A549 (cell line): Measurements from ENCODE around the gene NOXO1.

ENCODE experiments used
- CTCF ChIP-seq: fragments of >200 bp; sonication (Bioruptor Twin); formaldehyde crosslinking; IDR thresholded peaks from 3 replicates; pipeline ENCODE4 v1.5.1; 2016
- EHF ChIP-seq: fragments of 250-450 bp; sonication (Bioruptor Pico); IDR thresholded peaks from 2 replicates; pipeline ENCODE4 v1.5.0; 2020; ENCODE audit warnings: mild to moderate bottlenecking
- EP300 ChIP-seq, 2 experiments: fragments of >200 bp; sonication (Bioruptor Twin); formaldehyde crosslinking; IDR thresholded peaks; 2 replicates in 1 of 2; 3 replicates in 1 of 2; pipeline ENCODE4 v1.6.1; 2016 to 2017
- ESRRA ChIP-seq: fragments of 150-350 bp; IDR thresholded peaks from 2 replicates; pipeline ENCODE4 v1.6.1; 2014; ENCODE audit warnings: mild to moderate bottlenecking, low read length, borderline replicate concordance
- JUNB ChIP-seq: fragments of >200 bp; sonication (Bioruptor Twin); formaldehyde crosslinking; IDR thresholded peaks from 2 replicates; pipeline ENCODE4 v1.6.1; 2016
- MAX ChIP-seq: IDR thresholded peaks from 2 replicates; pipeline ENCODE4 v1.6.1; 2012
- NR3C1 ChIP-seq: fragments of >200 bp; sonication (Bioruptor Twin); formaldehyde crosslinking; IDR thresholded peaks from 3 replicates; pipeline ENCODE4 v1.6.1; 2017
- POLR2A ChIP-seq: IDR thresholded peaks from 2 replicates; pipeline ENCODE4 v1.6.1; 2012; ENCODE audit warnings: mild to moderate bottlenecking, low read length

DNA sequence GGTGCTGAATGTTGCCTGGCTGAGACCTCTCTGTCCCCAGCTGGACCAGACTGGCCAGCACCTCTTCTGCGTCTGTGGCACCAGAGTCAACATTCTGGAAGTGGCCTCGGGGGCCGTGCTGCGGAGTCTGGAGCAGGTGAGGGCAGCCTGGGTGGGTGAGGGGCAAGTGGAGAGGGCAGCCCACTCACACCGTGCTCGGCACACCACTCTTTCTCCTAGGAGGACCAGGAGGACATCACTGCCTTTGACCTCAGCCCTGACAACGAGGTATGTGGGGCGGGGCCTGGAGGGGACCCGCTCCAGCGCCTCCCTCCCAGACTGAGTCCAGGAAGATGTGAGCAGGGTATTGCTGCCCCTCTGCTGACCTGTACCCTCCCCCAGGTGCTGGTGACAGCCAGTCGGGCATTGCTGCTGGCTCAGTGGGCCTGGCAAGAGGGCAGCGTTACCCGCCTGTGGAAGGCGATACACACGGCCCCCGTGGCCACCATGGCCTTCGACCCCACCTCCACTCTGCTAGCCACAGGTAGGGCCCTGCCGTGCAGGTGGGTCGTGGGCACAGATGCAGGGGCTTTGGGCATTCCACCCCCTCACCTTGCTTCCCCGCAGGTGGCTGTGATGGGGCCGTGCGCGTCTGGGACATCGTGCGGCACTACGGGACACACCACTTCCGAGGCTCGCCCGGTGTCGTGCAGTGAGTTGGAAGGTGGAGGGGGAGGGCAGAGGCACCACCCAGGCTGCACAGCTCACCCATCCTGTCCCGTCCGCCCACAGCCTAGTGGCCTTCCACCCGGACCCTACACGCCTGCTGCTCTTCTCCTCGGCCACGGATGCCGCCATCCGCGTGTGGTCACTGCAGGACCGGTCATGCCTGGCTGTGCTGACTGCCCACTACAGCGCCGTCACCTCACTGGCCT is 6.9 kb downstream of the NOXO1 start:
- TF ChIP-seq POLR2A, result no peak
- no peak for TF ChIP-seq EP300 (IDR thresholded peaks at IDR 0.05)
- no peak for TF ChIP-seq NR3C1
- no peak for TF ChIP-seq MAX
- TF ChIP-seq EHF, result no peak
- no peak for TF ChIP-seq CTCF
- TF ChIP-seq JUNB, result no peak
- TF ChIP-seq ESRRA, result no peak
